K562 (cell line): ENCODE results near the gene CDAN1. TPM values are rescaled to one million over a fixed set of nuclear protein-coding genes. Genes with fewer than 3 reads are reported as not detected.

ENCODE experiments used
- ARID3A ChIP-seq: IDR thresholded peaks from 2 replicates; pipeline ENCODE4 v1.6.1; 2012; ENCODE audit warnings: low read depth, low read length, improper control_type of control experiment, borderline replicate concordance
- C11orf30 ChIP-seq: fragments of 450-650 bp; IDR thresholded peaks from 2 replicates; pipeline ENCODE4 v1.6.1; 2016; ENCODE audit warnings: low read depth, mild to moderate bottlenecking
- CREB3 ChIP-seq: fragments of 450-650 bp; conservative IDR thresholded peaks from 2 replicates; pipeline ENCODE4 v1.6.1; 2016; ENCODE audit warnings: missing genetic modification characterization, low read depth, mild to moderate bottlenecking, missing compliant biosample characterization, moderate library complexity
- HLTF ChIP-seq: fragments of 450-650 bp; IDR thresholded peaks from 2 replicates; pipeline ENCODE4 v1.6.1; 2016
- MAFG ChIP-seq: fragments of 450-650 bp; conservative IDR thresholded peaks from 2 replicates; pipeline ENCODE4 v1.6.1; 2016; ENCODE audit warnings: missing genetic modification characterization, missing compliant biosample characterization
- NELFE ChIP-seq: IDR thresholded peaks from 2 replicates; pipeline ENCODE4 v1.6.1; 2011; ENCODE audit warnings: mild to moderate bottlenecking; ENCODE audit not compliant: insufficient read depth, insufficient read length
- RFX7 ChIP-seq: fragments of 250-450 bp; sonication (Bioruptor Pico); IDR thresholded peaks from 2 replicates; pipeline ENCODE4 v1.5.1; 2021; ENCODE audit warnings: mild to moderate bottlenecking
- SIN3A ChIP-seq, 2 experiments: fragments of 150-350 bp in 1 of 2; IDR thresholded peaks; 2 replicates each; pipeline ENCODE4 v1.6.1; 2011 to 2016; ENCODE audit warnings: borderline replicate concordance in 2 of 2, low read depth in 2 of 2, low read length in 2 of 2, mild to moderate bottlenecking in 2 of 2, moderate library complexity in 2 of 2; ENCODE audit not compliant: control insufficient read depth in 1 of 2
- TARDBP ChIP-seq: fragments of 450-650 bp; IDR thresholded peaks from 2 replicates; pipeline ENCODE4 v1.6.1; 2016
- TFE3 ChIP-seq: fragments of 450-650 bp; formaldehyde crosslinking; IDR thresholded peaks from 2 replicates; pipeline ENCODE4 v1.4.0; 2020; ENCODE audit warnings: mild to moderate bottlenecking, mixed read lengths
- THRA ChIP-seq: fragments of 450-650 bp; IDR thresholded peaks from 2 replicates; pipeline ENCODE4 v1.6.1; 2017; ENCODE audit warnings: mild to moderate bottlenecking, moderate library complexity
- ZNF174 ChIP-seq: fragments of 250-450 bp; sonication (Bioruptor Pico); IDR thresholded peaks from 2 replicates; pipeline ENCODE4 v1.4.0; 2020; ENCODE audit warnings: mild to moderate bottlenecking
- ZNF316 ChIP-seq: fragments of 450-650 bp; IDR thresholded peaks from 2 replicates; pipeline ENCODE4 v1.6.1; 2016
- polyA plus RNA-seq, 8 experiments: library from polyadenylated mRNA; depleted of rRNA in 4 of 8; stranded (reverse) in 5 of 8; unstranded in 3 of 8; fragments of >200 nt; fragmentation: Nextera tagmentation in 2 of 8; fragmentation: Illumina TruSeq in 1 of 8; extraction: Ambion mirVana in 2 of 8; extraction: Trizol in 1 of 8; gene quantifications; 2 replicates each; pipeline versions ENCODE4 v1.2.1 to v1.2.3, GENCODE V29; 2011 to 2014; ENCODE audit warnings: inconsistent platforms in 1 of 8, missing spikeins in 1 of 8
- total RNA-seq, 7 experiments: library from RNA; depleted of rRNA in 6 of 7; stranded (reverse); fragments of >200 nt in 6 of 7; fragmentation: Illumina TruSeq in 2 of 7; extraction: Trizol in 2 of 7; gene quantifications; 2 replicates each; pipeline versions ENCODE4 v1.2.1 to v1.2.3, GENCODE V29; 2011 to 2021; ENCODE audit warnings: low replicate concordance in 1 of 7

CDAN1 gene
- total and polyA plus RNA-seq, 9 of the 15 experiments (the other 6 are each of a cell fraction or from before 2014, with no cell fraction given), result 1.6 to 34.4 (median 13.8) TPM

- no peak for TF ChIP-seq TFE3 (CRISPR knock-in tag)
- TF ChIP-seq THRA, result no peak
- TF ChIP-seq ZNF316, result peak; percentile 88
- TF ChIP-seq HLTF, result no peak
- TF ChIP-seq RFX7 (CRISPR knock-in tag), result no peak
- no peak for TF ChIP-seq TARDBP
- no peak for TF ChIP-seq ZNF174 (CRISPR knock-in tag)
- peak; percentile 63; the same call in 1 of the 2 replicates for TF ChIP-seq C11orf30
- TF ChIP-seq MAFG (tag), result peak; percentile 46
- no peak for TF ChIP-seq NELFE
- TF ChIP-seq CREB3 (tag), result no peak
- TF ChIP-seq SIN3A (IDR thresholded peaks at IDR 0.05; ENCODE audit: borderline replicate concordance in 2 of 2, control insufficient read depth in 1 of 2, low read depth in 2 of 2, low read length in 2 of 2), result no peak
- TF ChIP-seq ARID3A, result no peak
Observed at GRCh38 chr15:42785569-42785968, 48.6 kb upstream of the CDAN1 start (continued).
